Muscle layer of colon (tissue), 2 donors: ENCODE data around the gene TTC8.
"Not testable (repeated sequence)": the region's sequence is repeated elsewhere in the genome, so short reads cannot be mapped to it uniquely, and the experiment has no call there.

ENCODE experiments used
- H3K27ac ChIP-seq: one replicate; pipeline ENCODE4 v1.7.0; 2013; ENCODE audit warnings: low read depth, mild to moderate bottlenecking, low read length, moderate library complexity
- H3K27me3 ChIP-seq, 2 donors: one replicate each; pipeline ENCODE4 v1.7.0; 2013; ENCODE audit warnings: low read length in 2 of 2, mild to moderate bottlenecking in 2 of 2; ENCODE audit not compliant: insufficient read depth in 2 of 2, control insufficient read depth in 1 of 2
- H3K36me3 ChIP-seq: one replicate; pipeline ENCODE4 v1.7.0; 2013; ENCODE audit warnings: mild to moderate bottlenecking, low read length; ENCODE audit not compliant: insufficient read depth
- H3K4me1 ChIP-seq: one replicate; pipeline ENCODE4 v1.7.0; 2013; ENCODE audit warnings: mild to moderate bottlenecking, low read length; ENCODE audit not compliant: insufficient read depth
- H3K4me3 ChIP-seq, 2 donors: one replicate each; pipeline ENCODE4 v1.7.0; 2013; ENCODE audit warnings: low read length in 2 of 2, low read depth in 1 of 2, mild to moderate bottlenecking in 1 of 2, moderate library complexity in 1 of 2
- H3K9ac ChIP-seq: one replicate; pipeline ENCODE4 v1.7.0; 2013; ENCODE audit warnings: low read length
- H3K9me3 ChIP-seq: one replicate; pipeline ENCODE4 v1.7.0; 2013; ENCODE audit warnings: mild to moderate bottlenecking, low read length
- donor health status: abdominal sarcoma.
- donor health status: Adenocarcinoma of cecum.

The TTC8 gene

GRCh38 chr14:88798156-88798555 is 26.3 kb upstream of the TTC8 start:
- Histone ChIP-seq H3K27ac (no peak overlapping the region), H3K36me3 (no peaks in the 10 kb centered on the region), H3K27me3 (no peaks in the 10 kb centered on the region), H3K9ac (no peak overlapping the region), H3K9me3 (no peaks in the 10 kb centered on the region), H3K4me3 (no peak overlapping the region), H3K4me1 (peaks cover 4% of the 10 kb centered on the region)

GRCh38 chr14:88799522-88799921 is 24.9 kb upstream of the TTC8 start:
- Histone ChIP-seq H3K27ac (no peak overlapping the region), H3K27me3 (no peaks in the 10 kb centered on the region), H3K36me3 (no peaks in the 10 kb centered on the region), H3K4me3 (no peak overlapping the region), H3K9ac (no peak overlapping the region), H3K9me3 (no peaks in the 10 kb centered on the region), H3K4me1 (no peaks in the 10 kb centered on the region)

GRCh38 chr14:88802596-88802995 is 21.9 kb upstream of the TTC8 start:
- Histone ChIP-seq H3K4me3 (no peak overlapping the region), H3K9me3 (no peaks in the 10 kb centered on the region), H3K27me3 (no peaks in the 10 kb centered on the region), H3K36me3 (no peaks in the 10 kb centered on the region), H3K4me1 (no peaks in the 10 kb centered on the region), H3K27ac (no peak overlapping the region), H3K9ac (no peak overlapping the region)

GRCh38 chr14:88804035-88804434 is 20.4 kb upstream of the TTC8 start:
- Histone ChIP-seq H3K27me3 (no peaks in the 10 kb centered on the region), H3K27ac (no peak overlapping the region), H3K9ac (no peak overlapping the region), H3K9me3 (no peaks in the 10 kb centered on the region), H3K4me1 (no peaks in the 10 kb centered on the region), H3K4me3 (no peak overlapping the region), H3K36me3 (no peaks in the 10 kb centered on the region)

- no peaks in the 10 kb centered on the region for H3K27me3 ChIP-seq
- no peak overlapping the region for H3K9ac ChIP-seq
- no peaks in the 10 kb centered on the region for H3K36me3 ChIP-seq
These were observed 20.0 kb upstream of the TTC8 start for GRCh38 chr14:88804477-88804876.

GRCh38 chr14:88808359-88808758 is 16.1 kb upstream of the TTC8 start:
- H3K9ac ChIP-seq = no peak overlapping the region
- H3K9me3 ChIP-seq = no peaks in the 10 kb centered on the region
- H3K27ac ChIP-seq = no peak overlapping the region
- H3K27me3 ChIP-seq = no peaks in the 10 kb centered on the region
- H3K36me3 ChIP-seq = no peaks in the 10 kb centered on the region
- no peaks in the 10 kb centered on the region for H3K4me1 ChIP-seq
- H3K4me3 ChIP-seq = no peak overlapping the region

More at GRCh38 chr14:88804477-88804876, 20.0 kb upstream of the TTC8 start:
- no peak overlapping the region for H3K4me3 ChIP-seq
- no peaks in the 10 kb centered on the region for H3K4me1 ChIP-seq
- H3K27ac ChIP-seq = no peak overlapping the region
- H3K9me3 ChIP-seq = no peaks in the 10 kb centered on the region

- no peaks in the 10 kb centered on the region for H3K36me3 ChIP-seq
These were observed 8.5 kb upstream of the TTC8 start for GRCh38 chr14:88815980-88816379.

GRCh38 chr14:88818018-88818417 is 6.4 kb upstream of the TTC8 start:
- Histone ChIP-seq H3K27me3 (no peaks in the 10 kb centered on the region), H3K9me3 (no peaks in the 10 kb centered on the region), H3K4me1 (no peaks in the 10 kb centered on the region), H3K27ac (no peak overlapping the region), H3K36me3 (no peaks in the 10 kb centered on the region), H3K4me3 (no peak overlapping the region), H3K9ac (no peak overlapping the region)

More at GRCh38 chr14:88815980-88816379, 8.5 kb upstream of the TTC8 start:
- Histone ChIP-seq H3K9ac (no peak overlapping the region), H3K4me1 (no peaks in the 10 kb centered on the region), H3K27me3 (no peaks in the 10 kb centered on the region), H3K4me3 (no peak overlapping the region), H3K9me3 (no peaks in the 10 kb centered on the region), H3K27ac (no peak overlapping the region)

GRCh38 chr14:88819674-88820073 is 4.8 kb upstream of the TTC8 start:
- not testable (repeated sequence) for H3K27ac ChIP-seq, H3K36me3 ChIP-seq, H3K9ac ChIP-seq, H3K4me3 ChIP-seq, H3K9me3 ChIP-seq, H3K27me3 ChIP-seq, H3K4me1 ChIP-seq

- H3K27me3 ChIP-seq = no peaks in the 10 kb centered on the region
- H3K4me1 ChIP-seq = peaks cover 6% of the 10 kb centered on the region
These were observed 3.1 kb upstream of the TTC8 start for GRCh38 chr14:88821378-88821777.

GRCh38 chr14:88821888-88822287 is 2.6 kb upstream of the TTC8 start:
- Histone ChIP-seq H3K9ac (no peak overlapping the region), H3K9me3 (no peaks in the 10 kb centered on the region), H3K36me3 (no peaks in the 10 kb centered on the region), H3K27ac (no peak overlapping the region), H3K27me3 (no peaks in the 10 kb centered on the region), H3K4me3 (no peak overlapping the region), H3K4me1 (peaks cover 6% of the 10 kb centered on the region)

More at GRCh38 chr14:88821378-88821777, 3.1 kb upstream of the TTC8 start:
- Histone ChIP-seq H3K4me3 (no peak overlapping the region), H3K27ac (no peak overlapping the region), H3K9ac (no peak overlapping the region), H3K36me3 (no peaks in the 10 kb centered on the region), H3K9me3 (no peaks in the 10 kb centered on the region)

GRCh38 chr14:88823968-88824313 is 510 bp upstream of the TTC8 start:
- Histone ChIP-seq H3K9ac (peak overlapping the region; percentile 43), H3K4me1 (peaks cover 6% of the 10 kb centered on the region), H3K9me3 (no peaks in the 10 kb centered on the region), H3K27ac (peak overlapping the region; percentile 71), H3K27me3 (no peaks in the 10 kb centered on the region), H3K36me3 (no peaks in the 10 kb centered on the region), H3K4me3 (peak overlapping the region; percentile 75 to 83)
